Tibial artery (tissue), 4 donors: ENCODE results near the gene SPRING1.
"Not testable (repeated sequence)": the region's sequence is repeated elsewhere in the genome, so short reads cannot be mapped to it uniquely, and the experiment has no call there.

ENCODE experiments used
- DNase-seq, 2 donors: peaks; one replicate each; pipeline ENCODE4 v3.0.0-alpha.2; 2019
- H3K27ac ChIP-seq, 2 donors: fragments of 200-600 bp; sonication (generic) in 1 of 2; 1 replicate in 1 of 2; 2 replicates in 1 of 2; pipeline ENCODE4 v1.5.1; 2018 to 2019; ENCODE audit warnings: mild to moderate bottlenecking in 1 of 2
- H3K27me3 ChIP-seq, 2 donors: fragments of 200-600 bp; sonication (generic) in 1 of 2; one replicate each; pipeline versions ENCODE4 v1.5.1 to v1.6.0; 2016 to 2019
- H3K36me3 ChIP-seq, 3 donors: fragments of 200-600 bp; sonication (generic) in 2 of 3; one replicate each; pipeline ENCODE4 v1.5.1; 2016 to 2019; ENCODE audit warnings: mild to moderate bottlenecking in 2 of 3
- H3K4me1 ChIP-seq, 4 donors: fragments of 200-600 bp; sonication (generic) in 2 of 4; 1 replicate in 3 of 4; 2 replicates in 1 of 4; pipeline ENCODE4 v1.5.1; 2016 to 2019
- H3K4me3 ChIP-seq, 2 donors: fragments of 200-600 bp; sonication (generic) in 1 of 2; 1 replicate in 1 of 2; 2 replicates in 1 of 2; pipeline ENCODE4 v1.5.1; 2018 to 2019; ENCODE audit warnings: mild to moderate bottlenecking in 2 of 2
- H3K9me3 ChIP-seq, 3 donors: fragments of 200-600 bp; sonication (generic) in 1 of 3; one replicate each; pipeline ENCODE4 v1.5.1; 2016 to 2019
- CTCF ChIP-seq, 2 experiments: fragments of 200-600 bp in 1 of 2; fragments of 450-650 bp in 1 of 2; IDR thresholded peaks; one replicate each; pipeline ENCODE4 v1.5.1; 2017 to 2019; ENCODE audit warnings: antibody characterized with exemption in 2 of 2, mild to moderate bottlenecking in 1 of 2, moderate library complexity in 1 of 2
- intact Hi-C: fragments of 100-400 bp; cut with DNase I; formaldehyde crosslinking; loops from one replicate; pipeline ENCODE4 v1.15.0; 2023; ENCODE audit warnings: low total_unique reads

Gene SPRING1

GRCh38 chr12:116765271-116765670, 27.4 kb upstream of the SPRING1 start:
- no peak for DNase-seq
- Histone ChIP-seq H3K4me3 (no peak overlapping the region), H3K4me1 (peaks cover 0 to 3% (median under 1%) of the 10 kb centered on the region in 4 donors), H3K27me3 (no peaks in the 10 kb centered on the region), H3K27ac (no peak overlapping the region), H3K36me3 (no peaks in the 10 kb centered on the region), H3K9me3 (no peaks in the 10 kb centered on the region)
- intact Hi-C loops = no loop called here
- TF ChIP-seq CTCF (IDR thresholded peaks at IDR 0.05) = no peak

GRCh38 chr12:116761499-116761898, 23.6 kb upstream of the SPRING1 start:
- peak in 1 of 2 donors; percentile 11 for DNase-seq
- intact Hi-C loops = no loop called here
- Histone ChIP-seq H3K4me1 (peaks cover 0 to 15% (median 9%) of the 10 kb centered on the region in 4 donors), H3K27ac (no peak overlapping the region), H3K9me3 (no peaks in the 10 kb centered on the region), H3K4me3 (no peak overlapping the region), H3K27me3 (no peaks in the 10 kb centered on the region), H3K36me3 (no peaks in the 10 kb centered on the region)
- no peak for TF ChIP-seq CTCF (IDR thresholded peaks at IDR 0.05)

- Histone ChIP-seq H3K27ac (peak overlapping the region; percentile 44 to 73), H3K36me3 (no peaks in the 10 kb centered on the region), H3K9me3 (no peaks in the 10 kb centered on the region), H3K4me1 (peaks cover 0 to 15% (median 9%) of the 10 kb centered on the region in 4 donors), H3K27me3 (no peaks in the 10 kb centered on the region), H3K4me3 (peak overlapping the region; percentile 41 to 42)
- no peak for DNase-seq
- intact Hi-C loops = no loop called here
- TF ChIP-seq CTCF (IDR thresholded peaks at IDR 0.05) = no peak
Observed at GRCh38 chr12:116760622-116761020, 22.8 kb upstream of the SPRING1 start.

GRCh38 chr12:116759783-116760621, 22.1 kb upstream of the SPRING1 start:
- Histone ChIP-seq H3K9me3 (no peaks in the 10 kb centered on the region), H3K36me3 (no peaks in the 10 kb centered on the region), H3K27me3 (no peaks in the 10 kb centered on the region), H3K4me1 (peaks cover 0 to 15% (median 9%) of the 10 kb centered on the region in 4 donors), H3K4me3 (peak overlapping the region; percentile 41 to 42), H3K27ac (peak overlapping the region; percentile 44 to 73)
- TF ChIP-seq CTCF (IDR thresholded peaks at IDR 0.05) = no peak
- intact Hi-C loops = no loop called here
- peak; percentile 23 to 84 for DNase-seq

DNA sequence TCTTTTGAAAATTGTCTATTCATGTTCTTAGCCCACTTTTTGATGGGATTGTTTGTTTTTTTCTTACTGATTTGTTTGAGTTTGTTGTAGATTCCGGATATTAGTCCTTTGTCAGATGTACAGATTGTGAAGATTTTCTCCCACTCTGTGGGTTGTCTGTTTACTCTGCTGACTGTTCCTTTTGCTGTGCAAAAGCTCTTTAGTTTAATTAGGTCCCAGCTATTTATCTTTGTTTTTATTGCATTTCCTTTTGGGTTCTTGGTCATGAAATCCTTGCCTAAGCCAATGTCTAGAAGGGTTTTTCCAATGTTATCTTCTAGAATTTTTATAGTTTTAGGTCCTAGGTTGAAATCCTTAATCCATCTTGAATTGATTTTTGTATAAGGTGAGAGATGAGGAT, 16.9 kb upstream of the SPRING1 start:
- H3K27ac ChIP-seq, H3K4me3 ChIP-seq, H3K4me1 ChIP-seq, H3K36me3 ChIP-seq, DNase-seq, H3K9me3 ChIP-seq, H3K27me3 ChIP-seq, intact Hi-C loops: not testable (repeated sequence)

DNA sequence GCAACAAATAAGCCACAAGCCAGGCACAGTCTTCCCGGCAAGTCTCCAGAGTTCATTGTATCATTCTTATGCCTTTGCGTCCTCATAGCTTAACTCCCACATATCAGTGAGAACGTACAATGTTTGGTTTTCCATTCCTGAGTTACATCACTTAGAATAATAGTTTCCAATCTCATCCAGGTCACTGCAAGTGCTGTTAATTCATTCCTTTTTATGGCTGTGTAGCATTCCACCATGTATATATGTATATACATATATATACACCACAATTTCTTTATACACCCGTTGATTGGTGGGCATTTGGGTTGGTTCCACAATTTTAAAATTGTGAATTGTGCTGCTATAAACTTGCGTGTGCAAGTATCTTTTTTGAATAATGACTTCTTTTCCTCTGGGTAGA, 16.2 kb upstream of the SPRING1 start:
- H3K9me3 ChIP-seq, intact Hi-C loops, H3K4me3 ChIP-seq, H3K36me3 ChIP-seq, H3K27ac ChIP-seq, H3K4me1 ChIP-seq, H3K27me3 ChIP-seq, DNase-seq: not testable (repeated sequence)
